H9 (cell line): ENCODE data around the gene POU6F2. TPM values are rescaled to one million over a fixed set of nuclear protein-coding genes. Genes with fewer than 3 reads are reported as not detected.

Source experiments
- DNase-seq: peaks from one replicate; pipeline ENCODE4 v3.0.0-alpha.2; 2017
- H2AFZ ChIP-seq: one replicate; pipeline ENCODE4 v1.6.1; 2013; ENCODE audit warnings: mild to moderate bottlenecking, low read length, control low read depth, moderate library complexity
- H2AK5ac ChIP-seq: 2 replicates; pipeline ENCODE4 v1.6.1; 2013; ENCODE audit warnings: low read length, control low read depth, mixed read lengths; ENCODE audit not compliant: insufficient read length
- H2BK120ac ChIP-seq: one replicate; pipeline ENCODE4 v1.6.1; 2013; ENCODE audit warnings: low read depth, mild to moderate bottlenecking, low read length, control low read depth, inconsistent platforms; ENCODE audit not compliant: poor library complexity, severe bottlenecking
- H2BK12ac ChIP-seq: 2 replicates; pipeline ENCODE4 v1.6.1; 2013; ENCODE audit warnings: low read length, control low read depth, mixed read lengths, low read depth; ENCODE audit not compliant: insufficient read length
- H2BK15ac ChIP-seq: 2 replicates; pipeline ENCODE4 v1.6.1; 2013; ENCODE audit warnings: low read depth, low read length, control low read depth
- H2BK20ac ChIP-seq: one replicate; pipeline ENCODE4 v1.6.1; 2013; ENCODE audit warnings: low read depth, mild to moderate bottlenecking, low read length, control low read depth, inconsistent platforms; ENCODE audit not compliant: poor library complexity, severe bottlenecking
- H2BK5ac ChIP-seq: 2 replicates; pipeline ENCODE4 v1.6.1; 2013; ENCODE audit warnings: low read length, control low read depth, mixed read lengths; ENCODE audit not compliant: insufficient read length
- H3K14ac ChIP-seq: 2 replicates; pipeline ENCODE4 v1.6.1; 2013; ENCODE audit warnings: low read length, control low read depth; ENCODE audit not compliant: insufficient read depth
- H3K18ac ChIP-seq: 2 replicates; pipeline ENCODE4 v1.6.1; 2013; ENCODE audit warnings: low read depth, mild to moderate bottlenecking, mixed read lengths, low read length, control low read depth; ENCODE audit not compliant: insufficient read length
- H3K23ac ChIP-seq: 2 replicates; pipeline ENCODE4 v1.6.1; 2013; ENCODE audit warnings: low read length, control low read depth, mixed read lengths, low read depth; ENCODE audit not compliant: insufficient read length
- H3K23me2 ChIP-seq: 2 replicates; pipeline ENCODE4 v1.6.1; 2013; ENCODE audit warnings: low read depth, mild to moderate bottlenecking, mixed read lengths, low read length, control low read depth; ENCODE audit not compliant: insufficient read length, poor library complexity, severe bottlenecking
- H3K27ac ChIP-seq: 2 replicates; pipeline ENCODE4 v1.5.1; 2013; ENCODE audit warnings: low read length, control low read depth, mixed read lengths, low read depth; ENCODE audit not compliant: insufficient read length
- H3K27me3 ChIP-seq: 2 replicates; pipeline ENCODE4 v1.6.1; 2013; ENCODE audit warnings: low read length, control low read depth, inconsistent platforms; ENCODE audit not compliant: insufficient read depth
- H3K4ac ChIP-seq: 2 replicates; pipeline ENCODE4 v1.6.1; 2013; ENCODE audit warnings: low read depth, mild to moderate bottlenecking, control low read depth, inconsistent platforms, low read length, moderate library complexity
- H3K4me1 ChIP-seq: 2 replicates; pipeline ENCODE4 v1.6.1; 2013; ENCODE audit warnings: low read length, control low read depth, inconsistent platforms; ENCODE audit not compliant: insufficient read depth
- H3K4me2 ChIP-seq: 2 replicates; pipeline ENCODE4 v1.6.1; 2013; ENCODE audit warnings: low read length, control low read depth, mixed read lengths; ENCODE audit not compliant: insufficient read length, insufficient read depth
- H3K56ac ChIP-seq: 2 replicates; pipeline ENCODE4 v1.6.1; 2013; ENCODE audit warnings: low read depth, mild to moderate bottlenecking, mixed read lengths, low read length, control low read depth; ENCODE audit not compliant: insufficient read length
- H3K79me1 ChIP-seq: 2 replicates; pipeline ENCODE4 v1.6.1; 2013; ENCODE audit warnings: low read depth, mild to moderate bottlenecking, moderate library complexity, low read length, control low read depth, inconsistent platforms; ENCODE audit not compliant: insufficient read depth, poor library complexity, severe bottlenecking
- H3K79me2 ChIP-seq: 2 replicates; pipeline ENCODE4 v1.6.1; 2013; ENCODE audit warnings: low read length, control low read depth, inconsistent platforms; ENCODE audit not compliant: insufficient read depth
- H3K9ac ChIP-seq: 2 replicates; pipeline ENCODE4 v1.6.1; 2013; ENCODE audit warnings: low read length, control low read depth, mixed read lengths; ENCODE audit not compliant: insufficient read length; ENCODE audit errors: extremely low read depth
- H3K9me3 ChIP-seq: one replicate; pipeline ENCODE4 v1.6.1; 2013; ENCODE audit warnings: low read depth, low read length, inconsistent platforms; ENCODE audit not compliant: control insufficient read depth
- H3T11ph ChIP-seq: one replicate; pipeline ENCODE4 v1.6.1; 2013; ENCODE audit warnings: mild to moderate bottlenecking, low read length, control low read depth, inconsistent platforms
- H4K20me1 ChIP-seq: one replicate; pipeline ENCODE4 v1.6.1; 2013; ENCODE audit not compliant: control insufficient read depth, insufficient read length, insufficient read depth
- H4K5ac ChIP-seq: 2 replicates; pipeline ENCODE4 v1.6.1; 2013; ENCODE audit warnings: low read depth, mild to moderate bottlenecking, mixed read lengths, low read length, control low read depth; ENCODE audit not compliant: insufficient read length
- H4K8ac ChIP-seq: replicated peaks from 2 replicates; pipeline ENCODE4 v1.6.1; 2013; ENCODE audit warnings: low read length, control low read depth, mixed read lengths, low read depth; ENCODE audit not compliant: insufficient read length
- H4K91ac ChIP-seq: 2 replicates; pipeline ENCODE4 v1.6.1; 2013; ENCODE audit warnings: low read depth, mild to moderate bottlenecking, moderate library complexity, mixed read lengths, low read length, control low read depth; ENCODE audit not compliant: insufficient read length
- H3K27ac Mint-ChIP-seq, 3 experiments: 2 replicates in 2 of 3; 3 replicates in 1 of 3; pipeline ENCODE4 v1.8.0; 2020 to 2021; ENCODE audit warnings: mixed read lengths in 3 of 3, mild to moderate bottlenecking in 1 of 3, moderate library complexity in 1 of 3
- H3K27me3 Mint-ChIP-seq: 2 replicates; pipeline ENCODE4 v1.8.0; 2021; ENCODE audit warnings: low read depth, mild to moderate bottlenecking, moderate library complexity, mixed read lengths
- H3K36me3 Mint-ChIP-seq, 3 experiments: 2 replicates in 2 of 3; 3 replicates in 1 of 3; pipeline ENCODE4 v1.8.0; 2020 to 2021; ENCODE audit warnings: low read depth in 3 of 3, mixed read lengths in 3 of 3; ENCODE audit not compliant: insufficient read depth in 1 of 3
- H3K4me1 Mint-ChIP-seq, 2 experiments: 2 replicates each; pipeline ENCODE4 v1.8.0; 2020; ENCODE audit warnings: mixed read lengths in 2 of 2
- H3K4me3 Mint-ChIP-seq, 2 experiments: 2 replicates in 1 of 2; 3 replicates in 1 of 2; pipeline ENCODE4 v1.8.0; 2020 to 2021; ENCODE audit warnings: mild to moderate bottlenecking in 2 of 2, mixed read lengths in 2 of 2, moderate library complexity in 1 of 2
- H3K9me3 Mint-ChIP-seq, 2 experiments: 2 replicates in 1 of 2; 3 replicates in 1 of 2; pipeline ENCODE4 v1.8.0; 2020; ENCODE audit warnings: mild to moderate bottlenecking in 2 of 2, mixed read lengths in 2 of 2, moderate library complexity in 1 of 2
- CTCF ChIP-seq: fragments of 200-600 bp; sonication (generic); conservative IDR thresholded peaks from 3 replicates; pipeline ENCODE4 v1.8.0; 2021; ENCODE audit warnings: antibody characterized with exemption, mild to moderate bottlenecking
- WGBS: extraction: QIAGEN DNeasy Blood & Tissue Kit; methylation state at CpG from one replicate; pipeline ENCODE4 v1.1.7; 2013; ENCODE audit warnings: missing lambda C conversion rate, low lambda C conversion rate, mixed read lengths; ENCODE audit not compliant: insufficient read length; ENCODE audit errors: extremely low coverage; 5-methylcytosine and 5-hydroxymethylcytosine counted together
- total RNA-seq: library from RNA; stranded (reverse); gene quantifications from 2 replicates; pipeline ENCODE4 v1.2.1, GENCODE V29; 2021

The POU6F2 gene
- total RNA-seq, 1 experiment from 2014 or later: 1.9 TPM

- WGBS: no CpG with 5 or more reads among the region's 1 CpG
- DNase-seq: no peak
Measured at GRCh38 chr7:39056153-39056552, 78.4 kb downstream of the POU6F2 start.

More at GRCh38 chr7:39056153-39056552, 78.4 kb downstream of the POU6F2 start:
- Histone ChIP-seq H2BK12ac (no peak overlapping the region), H2BK5ac (no peak overlapping the region), H4K5ac (no peak overlapping the region), H3K18ac (no peak overlapping the region), H2AFZ (no peak overlapping the region), H3K79me2 (no peaks in the 10 kb centered on the region), H3K27me3 (no peaks in the 10 kb centered on the region), H3K4me1 (no peaks in the 10 kb centered on the region), H3K4ac (no peak overlapping the region), H3K14ac (no peak overlapping the region), H3K9me3 (no peaks in the 10 kb centered on the region), H3K9ac (no peak overlapping the region), H4K91ac (no peak overlapping the region), H3T11ph (no peak overlapping the region), H2BK15ac (no peak overlapping the region), H3K4me2 (no peak overlapping the region), H2BK20ac (no peak overlapping the region), H3K56ac (no peak overlapping the region), H4K8ac (no peak overlapping the region), H2BK120ac (no peak overlapping the region), H3K23ac (no peak overlapping the region), H3K23me2 (no peaks in the 10 kb centered on the region), H3K27ac (no peak overlapping the region), H4K20me1 (no peaks in the 10 kb centered on the region), H2AK5ac (no peak overlapping the region), H3K79me1 (no peaks in the 10 kb centered on the region)
- Mint-ChIP-seq H3K9me3 (peaks cover 18 to 25% of the 10 kb centered on the region in 2 experiments; a peak in 4 of 5 replicates), H3K27me3 (no peaks in the 10 kb centered on the region), H3K4me3 (no peak overlapping the region), H3K27ac (no peak overlapping the region), H3K4me1 (peaks cover 6 to 7% of the 10 kb centered on the region in 2 experiments; a peak in 3 of 4 replicates), H3K36me3 (peaks cover 0 to 22% (median 2%) of the 10 kb centered on the region in 3 experiments; a peak in 5 of 7 replicates)
- TF ChIP-seq CTCF: no peak
